PC-3 (cell line): ENCODE measurements around the gene ARHGEF28.

Experiments
- EZH2 ChIP-seq: fragments of 300-600 bp; sonication (generic); IDR thresholded peaks from one replicate; pipeline ENCODE4 v1.6.1; 2017; ENCODE audit warnings: antibody characterized with exemption, mild to moderate bottlenecking, low read length; ENCODE audit not compliant: unreplicated experiment
- TF ChIP-seq, protein P1 (sequence below): fragments of 300-600 bp; sonication (generic); conservative IDR thresholded peaks from 2 replicates; pipeline ENCODE4 v1.5.1; 2017; ENCODE audit warnings: antibody characterized with exemption, low read depth, mild to moderate bottlenecking, low read length

DNA sequence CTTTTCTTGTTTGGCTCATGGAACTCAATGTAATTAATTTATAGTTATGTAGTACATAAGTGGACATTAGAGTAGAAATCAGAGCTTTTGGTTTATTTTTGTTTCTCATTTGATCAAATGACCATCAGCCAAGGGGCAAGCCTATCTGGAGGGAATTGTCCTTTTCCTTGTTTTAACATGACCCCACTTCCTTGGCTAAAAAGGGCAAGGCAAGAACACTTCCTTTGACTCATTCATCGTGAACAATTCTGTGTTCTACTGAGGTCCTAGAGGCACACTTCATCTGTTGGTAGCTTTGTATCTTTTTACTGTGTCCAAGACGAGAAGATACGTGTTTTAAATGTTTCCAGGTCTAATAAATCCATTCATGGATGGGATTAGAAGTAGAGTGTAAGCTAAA is 148.9 kb downstream of the ARHGEF28 start:
- TF ChIP-seq, protein P1, sequence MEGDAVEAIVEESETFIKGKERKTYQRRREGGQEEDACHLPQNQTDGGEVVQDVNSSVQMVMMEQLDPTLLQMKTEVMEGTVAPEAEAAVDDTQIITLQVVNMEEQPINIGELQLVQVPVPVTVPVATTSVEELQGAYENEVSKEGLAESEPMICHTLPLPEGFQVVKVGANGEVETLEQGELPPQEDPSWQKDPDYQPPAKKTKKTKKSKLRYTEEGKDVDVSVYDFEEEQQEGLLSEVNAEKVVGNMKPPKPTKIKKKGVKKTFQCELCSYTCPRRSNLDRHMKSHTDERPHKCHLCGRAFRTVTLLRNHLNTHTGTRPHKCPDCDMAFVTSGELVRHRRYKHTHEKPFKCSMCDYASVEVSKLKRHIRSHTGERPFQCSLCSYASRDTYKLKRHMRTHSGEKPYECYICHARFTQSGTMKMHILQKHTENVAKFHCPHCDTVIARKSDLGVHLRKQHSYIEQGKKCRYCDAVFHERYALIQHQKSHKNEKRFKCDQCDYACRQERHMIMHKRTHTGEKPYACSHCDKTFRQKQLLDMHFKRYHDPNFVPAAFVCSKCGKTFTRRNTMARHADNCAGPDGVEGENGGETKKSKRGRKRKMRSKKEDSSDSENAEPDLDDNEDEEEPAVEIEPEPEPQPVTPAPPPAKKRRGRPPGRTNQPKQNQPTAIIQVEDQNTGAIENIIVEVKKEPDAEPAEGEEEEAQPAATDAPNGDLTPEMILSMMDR = no peak
- TF ChIP-seq EZH2 = no peak
